HepG2 (cell line): ENCODE data around the gene WWTR1. TPM values are rescaled to one million over a fixed set of nuclear protein-coding genes. Genes with fewer than 3 reads are reported as not detected.

Source experiments
- ARHGAP35 ChIP-seq: sonication (generic); formaldehyde crosslinking; IDR thresholded peaks from 2 replicates; pipeline ENCODE4 v1.9.0; 2022; ENCODE audit warnings: mild to moderate bottlenecking, inconsistent platforms, moderate library complexity, missing genetic modification reagents, borderline replicate concordance
- ATAD3A ChIP-seq: sonication (generic); formaldehyde crosslinking; IDR thresholded peaks from 2 replicates; pipeline ENCODE4 v1.4.0; 2020; ENCODE audit warnings: missing genetic modification reagents
- GATAD2A ChIP-seq: IDR thresholded peaks from 2 replicates; pipeline ENCODE4 v1.6.1; 2016
- HHEX ChIP-seq: IDR thresholded peaks from 2 replicates; pipeline ENCODE4 v1.6.1; 2016; ENCODE audit warnings: control low read depth
- HOXA7 ChIP-seq: sonication (generic); formaldehyde crosslinking; IDR thresholded peaks from 2 replicates; pipeline ENCODE4 v1.8.1; 2022; ENCODE audit warnings: mild to moderate bottlenecking, missing genetic modification reagents, moderate library complexity
- MEIS2 ChIP-seq: sonication (generic); formaldehyde crosslinking; IDR thresholded peaks from 2 replicates; pipeline ENCODE4 v1.9.0; 2021; ENCODE audit warnings: mild to moderate bottlenecking, missing genetic modification reagents
- MYNN ChIP-seq: sonication (generic); formaldehyde crosslinking; IDR thresholded peaks from 2 replicates; pipeline ENCODE4 v1.4.0; 2020; ENCODE audit warnings: mild to moderate bottlenecking, low read depth, missing genetic modification reagents
- NFKBIZ ChIP-seq: IDR thresholded peaks from 2 replicates; pipeline ENCODE4 v1.6.1; 2018; ENCODE audit warnings: missing genetic modification reagents, missing compliant biosample characterization
- NR3C1 ChIP-seq: sonication (generic); formaldehyde crosslinking; IDR thresholded peaks from 2 replicates; pipeline ENCODE4 v1.4.0; 2020; ENCODE audit warnings: missing genetic modification reagents
- PPARG ChIP-seq: conservative IDR thresholded peaks from 2 replicates; pipeline ENCODE4 v1.6.1; 2016; ENCODE audit warnings: missing biosample characterization, missing genetic modification reagents
- TBL1XR1 ChIP-seq: fragments of 150-350 bp; IDR thresholded peaks from 2 replicates; pipeline ENCODE4 v1.6.1; 2014; ENCODE audit warnings: borderline replicate concordance, low read length; ENCODE audit not compliant: partially characterized antibody
- TEAD3 ChIP-seq: optimal IDR thresholded peaks from 2 replicates; pipeline ENCODE3; 2016; ENCODE audit warnings: borderline replicate concordance
- ZFP36L2 ChIP-seq: sonication (generic); formaldehyde crosslinking; IDR thresholded peaks from 2 replicates; pipeline ENCODE4 v1.4.0; 2020; ENCODE audit warnings: missing genetic modification reagents
- ZKSCAN1 ChIP-seq: fragments of 150-350 bp; IDR thresholded peaks from 2 replicates; pipeline ENCODE4 v1.6.1; 2014; ENCODE audit warnings: low read length
- ZNF205 ChIP-seq: IDR thresholded peaks from 2 replicates; pipeline ENCODE4 v1.6.1; 2018; ENCODE audit warnings: missing biosample characterization, missing genetic modification reagents
- ZNF34 ChIP-seq: sonication (generic); formaldehyde crosslinking; IDR thresholded peaks from 2 replicates; pipeline ENCODE4 v1.4.0; 2020; ENCODE audit warnings: mild to moderate bottlenecking, missing genetic modification reagents, borderline replicate concordance
- ZNF354B ChIP-seq: sonication (generic); formaldehyde crosslinking; IDR thresholded peaks from 2 replicates; pipeline ENCODE4 v1.8.0; 2022; ENCODE audit warnings: mild to moderate bottlenecking, missing genetic modification reagents
- ZNF703 ChIP-seq: sonication (generic); formaldehyde crosslinking; IDR thresholded peaks from 2 replicates; pipeline ENCODE4 v1.5.1; 2020; ENCODE audit warnings: missing genetic modification reagents, mild to moderate bottlenecking, moderate library complexity, borderline replicate concordance
- ZNF816 ChIP-seq: sonication (generic); formaldehyde crosslinking; IDR thresholded peaks from 2 replicates; pipeline ENCODE4 v1.8.0; 2022; ENCODE audit warnings: missing genetic modification reagents, mild to moderate bottlenecking, borderline replicate concordance
- polyA plus RNA-seq, 8 experiments: library from polyadenylated mRNA; depleted of rRNA in 3 of 8; stranded (reverse) in 7 of 8; unstranded in 1 of 8; fragments of >200 nt; fragmentation: Illumina TruSeq in 4 of 8; extraction: Trizol in 4 of 8; gene quantifications; 2 replicates each; pipeline versions ENCODE4 v1.2.1 to v1.2.3, GENCODE V29; 2011 to 2016; ENCODE audit warnings: low read depth in 4 of 8, missing spikeins in 1 of 8, mixed read lengths in 1 of 8; ENCODE audit not compliant: insufficient read depth in 1 of 8
- total RNA-seq, 5 experiments: library from RNA; depleted of rRNA; stranded (reverse); fragments of >200 nt; fragmentation: Illumina TruSeq; extraction: Trizol; gene quantifications; 2 replicates each; pipeline ENCODE4 v1.2.3, GENCODE V29; 2016; ENCODE audit warnings: low read depth in 1 of 5
- TF ChIP-seq, protein P1 (sequence below): IDR thresholded peaks from 2 replicates; pipeline ENCODE4 v1.6.1; 2016; ENCODE audit warnings: low read depth, control low read depth
- TF ChIP-seq, protein P2 (sequence below), 2 experiments: IDR thresholded peaks; 2 replicates each; pipeline ENCODE4 v1.6.1; 2011 to 2012; ENCODE audit warnings: low read length in 2 of 2, borderline replicate concordance in 1 of 2, low read depth in 1 of 2, mild to moderate bottlenecking in 1 of 2, moderate library complexity in 1 of 2
- TF ChIP-seq, protein P3 (sequence below): sonication (generic); formaldehyde crosslinking; IDR thresholded peaks from 2 replicates; pipeline ENCODE4 v1.4.0; 2020; ENCODE audit warnings: missing genetic modification reagents, borderline replicate concordance
- TF ChIP-seq, protein P4 (sequence below): sonication (generic); formaldehyde crosslinking; IDR thresholded peaks from 2 replicates; pipeline ENCODE4 v1.4.0; 2020; ENCODE audit warnings: missing genetic modification reagents

WWTR1 gene
- total and polyA plus RNA-seq, 2 of the 13 experiments (the other 11 are each of a cell fraction or from before 2014, with no cell fraction given) = 19.7 to 139 TPM

DNA sequence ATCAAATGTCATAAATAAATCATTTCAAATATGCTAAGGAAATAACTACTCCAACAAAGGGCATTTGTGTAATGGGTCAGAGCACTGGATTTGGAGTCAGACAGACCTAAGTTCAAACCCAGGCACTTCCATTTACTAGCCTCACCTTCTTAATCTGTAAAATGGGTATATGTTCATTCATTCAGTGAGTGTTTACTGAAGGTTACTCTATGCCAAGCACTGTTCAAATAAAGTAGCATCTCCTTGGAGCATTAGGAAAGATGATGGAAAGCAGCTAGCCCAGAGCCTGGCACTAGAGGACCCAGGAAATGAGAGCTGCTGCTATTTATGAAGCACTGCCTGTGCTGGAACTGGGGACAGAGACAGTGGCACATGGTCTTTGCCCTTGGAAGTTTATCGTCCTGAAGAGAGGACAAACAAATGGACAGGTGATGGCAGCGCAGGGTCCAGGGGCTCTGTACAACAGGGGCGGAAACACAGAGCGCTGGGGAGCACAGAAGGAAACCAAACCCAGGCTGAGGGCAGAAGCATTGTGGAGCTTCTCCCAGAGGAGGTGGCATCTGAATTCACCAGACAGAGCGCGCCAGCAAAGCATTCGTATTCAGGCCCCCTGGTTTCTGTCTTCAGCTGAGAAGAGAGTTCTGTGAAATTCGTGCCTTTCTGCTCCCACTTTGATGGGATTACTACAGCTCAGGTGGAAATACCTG is 164.4 kb downstream of the WWTR1 start (continued):
- TF ChIP-seq ZNF703 (CRISPR knock-in tag) (no peak), ZNF205 (CRISPR knock-in tag) (peak; percentile 60; the same call in 1 of the 2 replicates), TBL1XR1 (no peak), NR3C1 (no peak), ZNF34 (no peak), PPARG (CRISPR knock-in tag) (peak; percentile 28; the same call in 1 of the 2 replicates), ZFP36L2 (no peak), HHEX (CRISPR knock-in tag) (no peak), ZNF354B (CRISPR knock-in tag) (no peak), ZKSCAN1 (0 out of 2 replicates have a peak, but pooled peaks have one; percentile 28), ATAD3A (CRISPR knock-in tag) (no peak), TEAD3 (CRISPR knock-in tag) (peak; percentile 74), MEIS2 (peak; percentile 96), ZNF816 (CRISPR knock-in tag) (peak; percentile 60; the same call in 1 of the 2 replicates), ARHGAP35 (CRISPR knock-in tag) (0 out of 2 replicates have a peak, but pooled peaks have one; percentile 33), HOXA7 (CRISPR knock-in tag) (no peak), NFKBIZ (CRISPR knock-in tag) (peak; percentile 64), MYNN (CRISPR knock-in tag) (no peak), GATAD2A (peak; percentile 72)
- TF ChIP-seq, protein P1, sequence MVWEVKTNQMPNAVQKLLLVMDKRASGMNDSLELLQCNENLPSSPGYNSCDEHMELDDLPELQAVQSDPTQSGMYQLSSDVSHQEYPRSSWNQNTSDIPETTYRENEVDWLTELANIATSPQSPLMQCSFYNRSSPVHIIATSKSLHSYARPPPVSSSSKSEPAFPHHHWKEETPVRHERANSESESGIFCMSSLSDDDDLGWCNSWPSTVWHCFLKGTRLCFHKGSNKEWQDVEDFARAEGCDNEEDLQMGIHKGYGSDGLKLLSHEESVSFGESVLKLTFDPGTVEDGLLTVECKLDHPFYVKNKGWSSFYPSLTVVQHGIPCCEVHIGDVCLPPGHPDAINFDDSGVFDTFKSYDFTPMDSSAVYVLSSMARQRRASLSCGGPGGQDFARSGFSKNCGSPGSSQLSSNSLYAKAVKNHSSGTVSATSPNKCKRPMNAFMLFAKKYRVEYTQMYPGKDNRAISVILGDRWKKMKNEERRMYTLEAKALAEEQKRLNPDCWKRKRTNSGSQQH (CRISPR knock-in tag) = no peak
- TF ChIP-seq, protein P2, sequence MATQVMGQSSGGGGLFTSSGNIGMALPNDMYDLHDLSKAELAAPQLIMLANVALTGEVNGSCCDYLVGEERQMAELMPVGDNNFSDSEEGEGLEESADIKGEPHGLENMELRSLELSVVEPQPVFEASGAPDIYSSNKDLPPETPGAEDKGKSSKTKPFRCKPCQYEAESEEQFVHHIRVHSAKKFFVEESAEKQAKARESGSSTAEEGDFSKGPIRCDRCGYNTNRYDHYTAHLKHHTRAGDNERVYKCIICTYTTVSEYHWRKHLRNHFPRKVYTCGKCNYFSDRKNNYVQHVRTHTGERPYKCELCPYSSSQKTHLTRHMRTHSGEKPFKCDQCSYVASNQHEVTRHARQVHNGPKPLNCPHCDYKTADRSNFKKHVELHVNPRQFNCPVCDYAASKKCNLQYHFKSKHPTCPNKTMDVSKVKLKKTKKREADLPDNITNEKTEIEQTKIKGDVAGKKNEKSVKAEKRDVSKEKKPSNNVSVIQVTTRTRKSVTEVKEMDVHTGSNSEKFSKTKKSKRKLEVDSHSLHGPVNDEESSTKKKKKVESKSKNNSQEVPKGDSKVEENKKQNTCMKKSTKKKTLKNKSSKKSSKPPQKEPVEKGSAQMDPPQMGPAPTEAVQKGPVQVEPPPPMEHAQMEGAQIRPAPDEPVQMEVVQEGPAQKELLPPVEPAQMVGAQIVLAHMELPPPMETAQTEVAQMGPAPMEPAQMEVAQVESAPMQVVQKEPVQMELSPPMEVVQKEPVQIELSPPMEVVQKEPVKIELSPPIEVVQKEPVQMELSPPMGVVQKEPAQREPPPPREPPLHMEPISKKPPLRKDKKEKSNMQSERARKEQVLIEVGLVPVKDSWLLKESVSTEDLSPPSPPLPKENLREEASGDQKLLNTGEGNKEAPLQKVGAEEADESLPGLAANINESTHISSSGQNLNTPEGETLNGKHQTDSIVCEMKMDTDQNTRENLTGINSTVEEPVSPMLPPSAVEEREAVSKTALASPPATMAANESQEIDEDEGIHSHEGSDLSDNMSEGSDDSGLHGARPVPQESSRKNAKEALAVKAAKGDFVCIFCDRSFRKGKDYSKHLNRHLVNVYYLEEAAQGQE (IDR thresholded peaks at IDR 0.05; ENCODE audit: borderline replicate concordance in 1 of 2, low read depth in 1 of 2, low read length in 2 of 2) = no peak
- TF ChIP-seq, protein P3, sequence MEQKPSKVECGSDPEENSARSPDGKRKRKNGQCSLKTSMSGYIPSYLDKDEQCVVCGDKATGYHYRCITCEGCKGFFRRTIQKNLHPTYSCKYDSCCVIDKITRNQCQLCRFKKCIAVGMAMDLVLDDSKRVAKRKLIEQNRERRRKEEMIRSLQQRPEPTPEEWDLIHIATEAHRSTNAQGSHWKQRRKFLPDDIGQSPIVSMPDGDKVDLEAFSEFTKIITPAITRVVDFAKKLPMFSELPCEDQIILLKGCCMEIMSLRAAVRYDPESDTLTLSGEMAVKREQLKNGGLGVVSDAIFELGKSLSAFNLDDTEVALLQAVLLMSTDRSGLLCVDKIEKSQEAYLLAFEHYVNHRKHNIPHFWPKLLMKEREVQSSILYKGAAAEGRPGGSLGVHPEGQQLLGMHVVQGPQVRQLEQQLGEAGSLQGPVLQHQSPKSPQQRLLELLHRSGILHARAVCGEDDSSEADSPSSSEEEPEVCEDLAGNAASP (CRISPR knock-in tag) = no peak
- TF ChIP-seq, protein P4, sequence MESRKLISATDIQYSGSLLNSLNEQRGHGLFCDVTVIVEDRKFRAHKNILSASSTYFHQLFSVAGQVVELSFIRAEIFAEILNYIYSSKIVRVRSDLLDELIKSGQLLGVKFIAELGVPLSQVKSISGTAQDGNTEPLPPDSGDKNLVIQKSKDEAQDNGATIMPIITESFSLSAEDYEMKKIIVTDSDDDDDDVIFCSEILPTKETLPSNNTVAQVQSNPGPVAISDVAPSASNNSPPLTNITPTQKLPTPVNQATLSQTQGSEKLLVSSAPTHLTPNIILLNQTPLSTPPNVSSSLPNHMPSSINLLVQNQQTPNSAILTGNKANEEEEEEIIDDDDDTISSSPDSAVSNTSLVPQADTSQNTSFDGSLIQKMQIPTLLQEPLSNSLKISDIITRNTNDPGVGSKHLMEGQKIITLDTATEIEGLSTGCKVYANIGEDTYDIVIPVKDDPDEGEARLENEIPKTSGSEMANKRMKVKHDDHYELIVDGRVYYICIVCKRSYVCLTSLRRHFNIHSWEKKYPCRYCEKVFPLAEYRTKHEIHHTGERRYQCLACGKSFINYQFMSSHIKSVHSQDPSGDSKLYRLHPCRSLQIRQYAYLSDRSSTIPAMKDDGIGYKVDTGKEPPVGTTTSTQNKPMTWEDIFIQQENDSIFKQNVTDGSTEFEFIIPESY (CRISPR knock-in tag) = peak; percentile 9; the same call in 1 of the 2 replicates
